DMS79 (cell line): ENCODE measurements around the gene PDE10A.
"Not testable (repeated sequence)": the region's sequence is repeated elsewhere in the genome, so short reads cannot be mapped to it uniquely, and the experiment has no call there.

Experiments
- DNase-seq: peaks from one replicate; lab custom pipeline; 2025; lab: John Stamatoyannopoulos, UW

PDE10A gene

DNA sequence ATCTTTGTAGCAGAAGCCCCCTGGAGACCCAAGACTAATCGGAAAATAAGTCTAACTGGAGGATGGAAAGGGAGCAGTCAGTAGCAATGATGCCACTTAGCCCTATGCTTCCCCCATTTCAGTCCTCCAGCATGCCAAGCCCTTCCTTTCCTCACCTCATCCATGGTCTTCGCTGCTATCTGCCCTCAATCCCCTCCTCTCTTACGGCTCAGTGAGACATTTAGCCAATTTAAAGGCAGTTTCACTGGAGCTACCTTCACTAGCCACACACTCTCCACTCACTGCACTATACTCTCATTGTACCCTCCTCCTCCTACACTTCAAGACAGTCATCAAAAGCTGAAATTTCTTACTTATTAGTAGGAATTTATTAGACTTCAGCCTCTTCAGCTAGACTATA is 111.2 kb downstream of the PDE10A start:
- no peak for DNase-seq

DNA sequence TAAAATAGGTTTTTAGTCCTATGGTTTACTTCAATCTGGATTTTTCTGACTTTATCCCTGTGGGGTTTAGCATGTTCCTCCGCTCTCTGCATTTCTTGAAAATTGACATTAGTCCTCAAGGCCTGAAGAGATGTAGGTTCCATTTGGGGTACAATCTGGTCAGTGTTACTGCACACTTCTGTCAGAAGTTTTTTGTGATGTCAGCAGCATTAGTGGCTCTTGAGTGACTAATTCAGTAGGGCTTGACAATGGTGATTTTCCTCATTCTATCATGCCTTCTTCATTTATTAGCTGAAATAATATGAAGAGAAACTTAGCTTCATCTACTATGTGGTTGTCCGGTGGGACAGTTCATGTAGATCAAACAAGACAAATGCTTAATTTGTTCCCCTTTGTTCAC is 114.6 kb downstream of the PDE10A start:
- DNase-seq: no peak

DNA sequence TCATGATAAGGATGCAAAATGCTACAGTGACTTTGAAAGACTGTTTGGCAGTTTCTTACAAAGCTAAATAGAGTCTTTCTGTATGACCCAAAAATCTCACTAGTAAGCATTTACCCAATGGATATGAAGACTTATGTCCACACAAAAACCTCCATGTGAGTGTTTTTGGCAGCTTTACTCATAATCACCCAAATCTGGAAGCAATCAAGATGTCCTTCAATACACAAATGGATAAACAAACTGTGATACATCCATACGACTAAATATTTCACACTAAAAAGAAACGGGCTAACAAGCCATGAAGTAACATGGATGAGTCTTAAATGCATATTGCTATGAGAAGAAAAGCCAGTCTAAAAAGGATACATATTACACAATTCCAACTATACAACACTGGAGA is 117.2 kb downstream of the PDE10A start:
- no peak for DNase-seq

DNA sequence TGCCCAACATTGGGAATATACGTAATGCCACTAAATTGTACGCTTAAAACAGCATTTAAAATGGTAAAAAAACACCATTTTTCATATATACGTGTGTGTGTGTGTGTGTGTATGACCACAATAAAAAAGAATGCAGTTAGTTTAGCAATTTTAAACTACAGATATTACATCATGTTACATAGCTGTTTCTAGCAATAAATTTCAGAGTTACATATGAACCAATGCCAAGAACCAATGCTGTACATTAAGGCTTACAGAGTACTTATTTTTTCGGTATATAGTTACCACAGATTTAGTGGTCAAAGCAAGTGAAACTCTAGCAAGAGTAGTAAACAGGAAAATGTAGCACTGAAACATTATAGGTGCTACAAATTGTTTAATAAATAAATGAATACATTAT is 119.3 kb downstream of the PDE10A start:
- no peak for DNase-seq

DNA sequence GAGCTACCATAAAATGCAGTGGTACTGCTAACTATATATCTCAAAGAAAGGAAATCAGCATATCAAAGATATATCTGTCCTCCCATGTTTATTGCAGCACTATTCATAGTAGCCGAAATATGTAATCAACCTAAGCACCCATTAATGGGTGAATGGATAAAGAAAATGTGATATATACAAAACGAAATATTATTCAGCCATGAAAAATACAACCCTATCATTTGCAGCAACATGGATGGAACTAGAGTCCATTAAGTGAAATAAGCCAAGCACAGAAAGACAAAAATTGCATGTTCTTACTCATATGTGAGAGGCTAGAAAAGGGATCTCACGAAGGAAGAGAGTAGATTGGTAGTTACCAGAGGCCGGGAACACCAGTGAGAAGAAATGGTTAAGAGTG is 126.1 kb downstream of the PDE10A start:
- DNase-seq: no peak

DNA sequence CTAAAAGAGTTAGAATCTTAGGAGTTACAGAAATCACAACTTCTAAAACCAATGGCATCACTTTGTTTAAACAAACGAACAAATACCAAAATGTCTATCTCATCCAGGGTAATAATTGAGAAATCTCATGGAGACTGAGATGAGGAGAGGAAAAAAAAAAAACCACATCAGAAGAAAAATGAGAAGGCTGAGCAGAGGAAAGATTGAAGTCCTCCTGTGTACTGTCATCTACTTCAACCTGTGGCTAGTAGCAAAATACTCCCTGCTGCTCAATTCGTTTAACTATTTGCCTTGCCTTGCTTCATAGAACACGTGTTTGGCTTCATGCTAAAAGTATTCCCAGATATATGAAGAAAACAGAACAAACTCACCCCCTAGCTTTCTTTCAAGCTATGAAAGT is 143.7 kb downstream of the PDE10A start:
- DNase-seq: no peak

DNA sequence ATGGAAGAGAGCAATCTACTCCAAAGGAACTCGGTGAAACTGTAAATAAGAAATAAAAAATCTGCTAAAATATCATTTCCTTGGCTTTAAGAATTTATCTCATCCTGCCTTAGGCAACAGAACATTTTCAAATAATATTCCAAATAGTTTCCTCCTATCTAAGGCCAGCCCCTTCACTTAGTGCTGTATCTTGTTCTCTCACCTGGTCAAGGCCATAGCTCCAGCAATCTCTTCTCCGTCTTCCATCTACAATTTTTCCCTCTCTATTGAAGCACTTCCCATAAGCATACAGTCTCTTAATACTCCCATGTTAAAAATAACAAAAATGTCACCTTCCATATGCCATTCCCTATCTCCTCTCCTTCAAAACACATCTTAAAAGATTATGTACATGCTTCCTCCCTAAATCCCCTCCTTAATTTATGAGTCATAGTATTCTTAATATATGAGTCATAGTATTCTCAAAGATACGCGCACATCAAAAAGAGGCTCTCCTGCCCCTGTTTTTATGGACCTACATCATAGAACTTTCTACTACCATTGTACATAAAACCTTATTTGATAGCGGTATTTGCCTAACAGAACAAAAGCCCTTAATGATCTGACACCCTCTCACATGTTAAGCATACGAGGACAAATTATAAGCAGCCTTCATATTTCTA is 146.9 kb downstream of the PDE10A start:
- no peak for DNase-seq

DNA sequence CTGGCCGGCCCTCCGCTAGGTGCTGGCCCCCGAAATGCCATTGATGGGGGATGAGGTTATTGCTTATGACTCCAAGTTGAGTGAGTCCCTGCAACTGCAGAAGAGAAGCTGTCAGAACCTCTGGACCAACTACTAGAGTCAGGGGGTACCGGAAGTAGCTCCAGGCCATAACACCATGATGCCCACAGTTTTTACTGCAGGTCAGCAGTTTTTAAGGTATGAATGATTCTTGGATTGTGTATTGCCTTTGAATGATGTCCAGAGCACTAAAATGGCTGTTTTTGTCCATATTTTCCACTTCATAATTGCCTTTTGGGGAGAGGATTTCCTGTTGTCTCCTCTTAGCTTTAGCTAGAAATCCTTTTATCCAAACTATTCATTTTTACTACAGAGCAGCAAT is 148.4 kb downstream of the PDE10A start:
- no peak for DNase-seq

DNA sequence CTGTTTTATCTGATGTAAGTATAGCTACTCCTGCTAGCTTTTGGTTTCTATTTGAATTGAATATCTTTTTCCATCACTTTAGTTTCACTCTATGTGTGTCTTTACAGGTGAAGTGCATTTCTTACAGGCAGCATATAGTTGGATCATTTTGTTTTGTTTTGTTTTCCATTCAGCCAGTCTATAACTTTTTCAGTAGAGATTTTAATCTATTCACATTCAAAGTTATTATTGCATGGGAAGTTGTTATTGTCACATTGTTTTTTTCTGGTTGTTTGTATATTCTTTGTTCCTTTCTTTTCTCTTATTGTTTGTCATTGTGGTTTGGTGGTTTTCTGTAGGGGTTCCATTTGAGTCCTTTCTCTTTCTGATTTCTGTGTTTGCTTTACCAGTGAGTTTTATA is 151.2 kb downstream of the PDE10A start:
- no peak for DNase-seq

DNA sequence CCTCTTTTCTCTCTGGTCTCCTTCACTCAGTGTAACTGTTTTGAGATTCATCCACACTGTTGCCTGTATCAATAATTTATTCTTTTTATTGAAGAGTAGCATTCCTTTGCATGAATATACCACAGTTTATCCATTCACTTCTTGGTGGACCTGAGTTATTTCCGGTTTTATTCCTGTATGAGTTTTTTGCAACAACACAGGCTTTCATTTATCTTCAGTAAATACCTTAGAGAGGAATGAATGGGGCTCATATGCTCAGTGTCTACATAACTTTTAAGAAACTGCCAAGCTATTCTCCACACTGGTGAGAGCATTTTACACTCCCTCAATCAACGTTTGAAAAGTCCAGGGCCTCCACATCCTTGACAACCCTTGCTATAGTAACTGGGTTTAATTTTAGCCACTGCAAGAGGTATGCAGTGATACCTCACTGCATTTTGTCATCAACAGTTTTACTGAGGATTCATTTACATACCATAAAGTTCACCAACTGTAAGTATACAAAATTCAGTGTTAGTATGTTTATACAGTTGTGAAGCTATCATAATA is 154.6 kb downstream of the PDE10A start:
- no peak for DNase-seq

DNA sequence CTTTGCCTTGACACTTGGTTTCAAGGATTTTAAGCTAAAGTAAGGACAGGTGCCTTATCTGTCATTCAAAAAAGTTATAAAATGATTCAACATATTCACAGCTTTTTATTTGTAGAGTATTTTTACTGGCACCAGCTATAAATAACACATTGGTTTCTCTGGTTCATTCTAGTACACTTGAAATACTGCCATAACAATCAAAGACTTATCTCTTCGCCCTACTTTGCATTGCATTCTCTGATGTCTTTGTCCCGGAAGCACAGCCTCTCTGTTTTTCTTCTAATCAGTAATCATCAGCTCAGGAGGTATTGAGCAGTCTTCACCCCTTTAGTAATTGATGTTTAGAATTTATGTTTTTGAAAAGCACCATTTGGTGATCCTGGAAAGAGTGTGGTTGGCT is 156.4 kb downstream of the PDE10A start:
- no peak for DNase-seq

DNA sequence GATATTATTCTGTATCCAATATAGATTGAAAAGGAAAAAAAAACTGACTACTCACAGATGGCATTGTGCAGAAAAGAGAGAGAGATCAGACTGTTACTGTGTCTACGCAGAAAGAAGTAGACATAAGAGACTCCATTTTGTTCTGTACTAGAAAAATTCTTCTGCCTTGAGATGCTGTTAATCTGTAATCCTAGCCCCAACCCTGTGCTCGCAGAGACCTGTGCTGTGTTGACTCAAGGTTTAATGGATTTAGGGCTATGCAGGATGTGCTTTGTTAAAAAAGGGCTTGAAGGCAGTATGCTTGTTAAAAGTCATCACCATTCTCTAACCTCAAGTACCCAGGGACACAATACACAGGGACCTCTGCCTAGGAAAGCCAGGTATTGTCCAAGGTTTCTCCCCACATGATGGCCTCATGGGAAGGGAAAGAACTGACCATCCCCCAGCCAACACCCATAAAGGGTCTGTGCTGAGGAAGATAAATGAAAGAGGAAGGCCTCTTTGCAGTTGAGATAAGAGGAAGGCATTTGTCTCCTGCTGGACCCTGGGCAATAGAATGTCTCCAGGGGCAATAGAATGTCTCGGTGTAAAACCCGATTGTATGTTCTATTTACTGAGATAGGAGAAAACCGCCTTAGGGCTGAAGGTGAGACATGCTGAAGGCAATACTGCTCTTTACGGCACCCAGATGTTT is 162.7 kb downstream of the PDE10A start:
- not testable (repeated sequence) for DNase-seq

DNA sequence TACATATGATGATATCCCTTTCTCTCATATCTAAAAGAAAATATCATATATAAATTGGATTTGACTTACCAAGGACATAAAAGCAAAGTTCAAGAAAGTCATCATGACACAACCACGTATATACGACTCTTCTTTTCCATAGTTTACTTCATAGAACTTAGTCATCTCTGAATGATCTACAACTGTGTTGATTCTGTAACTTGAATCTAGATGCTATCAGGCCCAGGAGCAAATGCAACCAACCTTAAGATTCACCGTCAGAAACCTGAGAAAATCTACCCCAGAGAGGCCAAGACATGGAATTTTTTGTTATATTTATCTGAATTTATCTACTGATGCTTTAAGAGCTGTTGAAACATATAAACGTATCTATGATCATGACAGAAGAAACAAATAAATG is 165.6 kb downstream of the PDE10A start:
- no peak for DNase-seq

DNA sequence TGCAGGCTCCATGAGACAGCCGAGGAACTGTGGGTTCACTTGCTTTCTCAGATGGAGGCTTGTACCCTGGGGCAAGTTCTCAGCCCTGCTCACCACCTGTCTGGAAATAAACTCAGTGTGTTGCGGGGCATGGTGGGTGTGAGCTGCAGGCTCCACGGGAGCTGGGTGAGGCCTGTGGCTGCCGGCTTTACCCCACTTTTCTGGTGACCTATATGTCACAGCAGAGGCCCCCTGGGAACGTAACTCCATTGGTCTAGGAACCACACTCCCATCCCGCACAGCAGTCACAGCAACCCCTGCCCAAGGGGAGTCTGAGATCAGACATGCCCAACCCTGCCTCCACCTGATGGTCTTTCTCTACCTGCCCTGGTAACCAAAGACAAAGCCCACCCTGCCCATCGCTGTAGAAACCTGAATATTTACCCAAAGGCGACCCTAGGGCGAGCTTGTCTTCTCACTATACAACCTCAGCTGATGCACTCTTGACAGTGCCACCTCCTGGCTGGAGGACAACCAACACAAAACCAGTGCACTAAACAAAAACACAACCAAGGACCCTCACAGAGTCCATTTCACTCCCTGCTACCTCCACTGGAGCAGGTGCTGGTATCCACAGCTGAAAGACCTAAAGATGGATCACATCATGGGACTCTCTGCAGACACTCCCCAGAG is 174.3 kb downstream of the PDE10A start:
- no peak for DNase-seq

DNA sequence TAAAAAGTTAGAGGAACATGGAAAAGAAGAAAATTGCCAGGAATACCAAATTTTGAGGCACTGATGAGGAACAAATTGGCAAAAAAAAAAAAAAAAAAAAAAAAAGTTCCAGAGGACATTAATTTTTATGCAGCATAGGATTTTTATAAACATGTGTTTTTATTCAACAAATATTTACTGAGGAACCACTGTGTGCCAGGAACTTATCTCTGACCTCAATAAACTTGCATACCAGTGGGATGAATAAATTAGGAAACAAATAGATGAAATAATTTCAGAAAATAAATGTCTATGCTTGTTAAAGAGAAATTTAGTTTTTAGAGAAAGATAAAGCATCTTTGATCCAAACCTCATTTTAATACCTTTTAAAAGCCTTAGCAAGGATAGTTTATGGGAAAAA is 175.1 kb downstream of the PDE10A start:
- DNase-seq: no peak

DNA sequence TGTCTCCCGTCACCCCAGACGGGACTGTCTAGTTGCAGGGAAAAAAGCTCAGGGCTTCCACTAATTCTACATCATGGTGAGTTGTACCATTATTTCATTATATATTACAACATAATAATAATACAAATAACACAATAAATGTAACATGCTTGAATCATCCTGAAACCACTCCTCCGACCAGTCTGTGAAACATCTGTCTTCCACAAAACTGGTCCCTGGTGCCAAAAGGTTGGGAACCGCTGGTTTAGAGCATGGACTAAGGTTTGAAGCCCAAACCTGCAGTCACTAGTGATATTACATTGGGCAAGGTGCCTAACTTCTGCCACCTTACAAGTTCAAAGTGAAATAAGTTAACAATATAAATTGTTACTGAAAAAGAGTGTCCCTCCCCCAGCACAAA is 175.7 kb downstream of the PDE10A start:
- DNase-seq: no peak

DNA sequence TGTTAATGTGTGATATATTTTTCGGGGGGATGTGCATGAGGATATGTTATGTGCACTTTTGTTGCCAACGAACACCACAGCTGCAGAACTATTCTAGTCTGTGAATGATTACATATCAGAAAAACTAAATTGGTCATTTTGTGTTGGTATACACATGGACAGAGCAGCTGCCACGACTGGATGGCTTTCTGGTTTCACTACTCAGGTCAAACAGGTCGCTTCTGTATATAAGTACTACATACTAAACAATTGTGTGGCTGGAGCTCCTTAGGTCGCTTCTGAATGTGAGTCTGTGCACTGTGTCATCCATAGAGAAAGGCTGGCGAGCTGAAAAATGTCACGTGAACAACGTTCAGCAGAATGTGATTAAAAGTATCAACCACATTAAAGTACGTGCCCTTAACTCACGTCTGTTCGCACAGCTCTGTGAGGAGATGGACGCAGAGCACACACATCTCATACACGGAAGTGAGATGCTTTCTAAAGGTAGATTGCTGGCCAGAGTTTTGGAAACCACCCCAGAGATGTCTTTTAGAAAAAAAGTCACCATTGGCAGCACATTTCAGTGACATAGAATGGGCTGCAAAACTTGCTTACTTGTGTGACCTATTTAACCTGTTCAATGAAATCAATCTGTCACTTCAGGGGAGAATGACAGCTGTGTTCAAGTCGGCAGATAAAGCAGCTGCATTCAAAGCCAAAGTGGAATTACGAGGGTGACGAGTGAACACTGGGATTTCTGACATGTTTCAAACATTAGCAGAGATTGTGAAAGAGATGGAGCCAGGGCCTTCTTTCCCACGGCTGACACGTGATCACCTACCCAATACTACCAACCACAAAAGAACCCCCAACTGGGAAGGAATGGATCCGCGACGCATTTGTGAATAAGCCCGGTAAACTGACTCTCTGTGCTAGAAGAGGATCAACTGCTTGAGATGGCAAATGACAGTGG is 176.6 kb downstream of the PDE10A start:
- no peak for DNase-seq

DNA sequence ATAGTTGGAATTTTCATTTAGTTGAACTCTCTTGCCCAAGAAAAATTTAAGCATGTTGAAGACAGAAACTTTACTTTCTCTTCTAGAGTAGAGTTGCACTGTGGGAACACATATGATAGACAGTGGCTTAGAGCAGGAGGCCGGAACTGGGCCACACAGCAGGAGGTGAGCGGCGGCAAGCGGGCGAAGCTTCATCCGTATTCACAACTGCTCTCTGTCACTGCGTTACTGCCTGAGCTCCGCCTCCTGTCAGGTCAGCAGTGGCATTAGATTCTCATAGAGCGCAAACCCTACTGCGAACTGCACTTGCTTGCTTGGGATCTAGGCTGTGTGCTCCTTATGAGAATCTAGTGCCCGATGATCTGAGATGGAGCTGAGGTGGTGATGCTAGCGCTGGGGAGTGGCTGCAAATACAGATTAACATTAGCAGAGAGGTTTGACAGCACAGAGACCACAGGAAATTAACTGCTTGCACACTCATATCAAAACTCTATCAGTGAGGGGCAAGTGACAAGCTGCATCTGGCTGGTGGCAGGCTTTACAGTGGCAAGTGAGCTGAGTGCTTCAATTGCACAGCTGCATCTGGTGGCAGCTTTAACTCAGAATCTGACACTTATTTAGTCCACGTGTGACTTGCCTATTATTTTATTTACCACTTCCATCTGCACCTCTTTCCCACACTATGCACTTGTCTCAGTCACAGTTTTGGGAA is 178.7 kb downstream of the PDE10A start:
- no peak for DNase-seq

DNA sequence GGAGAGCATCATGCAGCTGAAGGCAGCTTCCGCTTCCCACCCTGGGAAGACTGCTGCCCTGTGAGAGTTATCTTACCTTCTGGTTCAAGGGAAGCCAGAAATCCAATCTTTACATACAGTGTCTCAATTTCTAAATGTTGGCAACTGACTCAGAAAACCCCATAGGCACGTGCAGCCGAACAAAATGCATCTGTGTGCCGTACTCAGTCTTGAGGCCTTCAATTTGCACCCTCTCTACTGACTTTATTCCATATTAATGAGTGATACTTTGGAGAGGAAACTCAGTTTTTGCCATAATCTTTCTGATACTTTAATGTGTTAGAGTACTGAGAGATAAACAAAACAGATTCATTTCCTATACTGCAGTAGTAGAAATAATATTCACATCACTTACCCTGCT is 181.1 kb downstream of the PDE10A start:
- no peak for DNase-seq

DNA sequence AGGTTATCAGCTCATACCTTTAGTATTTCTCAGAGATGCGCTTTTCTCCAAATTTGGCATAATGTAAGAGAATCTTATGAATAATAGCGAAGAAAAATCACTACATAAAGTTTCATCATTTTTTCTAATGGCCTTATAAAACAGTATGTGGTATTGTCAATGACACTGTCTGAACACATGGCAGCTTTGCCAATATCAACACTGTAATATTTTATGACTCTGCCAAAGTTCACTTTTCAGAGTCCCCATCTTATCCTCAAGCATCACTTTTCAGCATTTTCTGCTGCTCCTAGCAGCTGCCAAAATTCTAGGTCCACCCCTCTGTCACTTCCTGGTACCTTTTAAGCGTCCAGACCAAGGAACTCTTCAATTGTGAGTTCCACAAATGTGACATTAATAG is 182.1 kb downstream of the PDE10A start:
- DNase-seq: no peak

DNA sequence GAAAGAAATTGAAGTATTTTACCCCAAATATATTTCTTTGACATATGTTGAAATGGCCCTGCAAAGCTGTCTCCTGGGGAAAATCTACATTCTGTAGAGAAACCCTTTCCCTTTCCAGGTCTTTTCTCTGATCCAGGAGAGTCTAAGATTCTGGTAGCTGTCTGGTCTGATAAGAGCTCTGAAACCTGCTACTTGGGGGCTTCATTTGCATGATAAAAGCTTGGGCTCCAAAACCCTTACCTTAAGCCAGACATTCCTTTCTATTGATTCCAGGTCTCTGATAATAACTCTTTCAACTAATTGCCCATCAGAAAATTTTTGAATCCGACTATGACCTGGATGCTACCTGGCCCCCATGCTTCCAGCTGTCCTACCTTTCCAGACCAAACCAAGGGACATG is 184.5 kb downstream of the PDE10A start:
- no peak for DNase-seq
